GM23338 (cell line): ENCODE data around the gene TANGO6. TPM values are rescaled to one million over a fixed set of nuclear protein-coding genes. Genes with fewer than 3 reads are reported as not detected.

Experiments
- ATAC-seq: fragments of 200-7000 bp; cut with Tn5 transposase; 3 replicates; pipeline ENCODE4 v1.9.1; 2020
- DNase-seq: peaks from one replicate; pipeline ENCODE4 v3.0.0-alpha.2; 2015; ENCODE audit warnings: low spot score
- H2AFZ ChIP-seq: fragments of 200-600 bp; sonication (generic); 2 replicates; pipeline ENCODE4 v1.8.0; 2016; ENCODE audit warnings: antibody characterized with exemption, mild to moderate bottlenecking, moderate library complexity
- H3F3A ChIP-seq: fragments of 200-600 bp; sonication (generic); replicated peaks from 2 replicates; pipeline ENCODE4 v1.8.0; 2017; ENCODE audit warnings: antibody characterized with exemption, mixed run types, low read depth
- H3K27ac ChIP-seq: fragments of 200-600 bp; sonication (generic); 2 replicates; pipeline ENCODE4 v1.6.1; 2016; ENCODE audit warnings: low read depth
- H3K27me3 ChIP-seq: fragments of 200-600 bp; sonication (generic); 2 replicates; pipeline ENCODE4 v1.8.0; 2016; ENCODE audit warnings: mild to moderate bottlenecking, mixed run types, moderate library complexity; ENCODE audit not compliant: insufficient read depth
- H3K36me3 ChIP-seq: fragments of 200-600 bp; sonication (generic); 2 replicates; pipeline ENCODE4 v1.8.0; 2016; ENCODE audit warnings: mild to moderate bottlenecking; ENCODE audit not compliant: insufficient read depth
- H3K4me1 ChIP-seq: fragments of 200-600 bp; sonication (generic); 2 replicates; pipeline ENCODE4 v1.8.0; 2016; ENCODE audit warnings: mild to moderate bottlenecking, moderate library complexity; ENCODE audit not compliant: insufficient read depth
- H3K4me2 ChIP-seq: fragments of 200-600 bp; sonication (generic); 2 replicates; pipeline ENCODE4 v1.7.1; 2017; ENCODE audit warnings: mixed run types
- H3K4me3 ChIP-seq: fragments of 200-600 bp; sonication (generic); 2 replicates; pipeline ENCODE4 v1.6.1; 2016; ENCODE audit warnings: mixed run types
- H3K79me2 ChIP-seq: fragments of 200-600 bp; sonication (generic); replicated peaks from 2 replicates; pipeline ENCODE4 v1.8.0; 2017; ENCODE audit warnings: mild to moderate bottlenecking; ENCODE audit not compliant: insufficient read depth
- H3K9me2 ChIP-seq: fragments of 200-600 bp; sonication (generic); 2 replicates; pipeline ENCODE4 v1.8.0; 2017; ENCODE audit not compliant: insufficient read depth
- H4K20me1 ChIP-seq: fragments of 200-600 bp; sonication (generic); replicated peaks from 2 replicates; pipeline ENCODE4 v1.8.0; 2017; ENCODE audit warnings: mild to moderate bottlenecking; ENCODE audit not compliant: insufficient read depth
- H3K27ac Mint-ChIP-seq: 2 replicates; pipeline ENCODE4 v1.8.0; 2020; ENCODE audit warnings: inconsistent platforms, mild to moderate bottlenecking, moderate library complexity, mixed read lengths
- H3K27me3 Mint-ChIP-seq: 3 replicates; pipeline ENCODE4 v1.8.0; 2022; ENCODE audit warnings: low read depth, mild to moderate bottlenecking, moderate library complexity, mixed read lengths, inconsistent platforms; ENCODE audit not compliant: insufficient read depth, poor library complexity
- H3K36me3 Mint-ChIP-seq: 3 replicates; pipeline ENCODE4 v1.8.0; 2021; ENCODE audit warnings: low read depth, mild to moderate bottlenecking, inconsistent platforms, moderate library complexity, mixed read lengths
- H3K4me1 Mint-ChIP-seq: 3 replicates; pipeline ENCODE4 v1.8.0; 2020; ENCODE audit warnings: mild to moderate bottlenecking, inconsistent platforms, mixed read lengths
- H3K4me3 Mint-ChIP-seq: 3 replicates; pipeline ENCODE4 v1.8.0; 2021; ENCODE audit warnings: moderate library complexity, mild to moderate bottlenecking, inconsistent platforms, mixed read lengths
- H3K9me3 Mint-ChIP-seq: 3 replicates; pipeline ENCODE4 v1.8.0; 2020; ENCODE audit warnings: moderate library complexity, mild to moderate bottlenecking, inconsistent platforms, mixed read lengths
- CREB1 ChIP-seq: fragments of 250-450 bp; sonication (Bioruptor Pico); IDR thresholded peaks from 2 replicates; pipeline ENCODE4 v1.5.0; 2020; ENCODE audit warnings: low read depth, mild to moderate bottlenecking, moderate library complexity
- EZH2 ChIP-seq: fragments of 200-600 bp; sonication (generic); IDR thresholded peaks from one replicate; pipeline ENCODE4 v1.8.0; 2017; ENCODE audit warnings: antibody characterized with exemption, mild to moderate bottlenecking, low read depth; ENCODE audit not compliant: unreplicated experiment
- EZH2phosphoT487 ChIP-seq: fragments of 200-600 bp; sonication (generic); IDR thresholded peaks from one replicate; pipeline ENCODE4 v1.8.1; 2018; ENCODE audit warnings: antibody characterized with exemption; ENCODE audit not compliant: unreplicated experiment
- JUNB ChIP-seq: IDR thresholded peaks from one replicate; pipeline ENCODE4 v1.6.1; 2016; ENCODE audit warnings: antibody characterized with exemption; ENCODE audit not compliant: unreplicated experiment
- NANOG ChIP-seq: IDR thresholded peaks from 2 replicates; pipeline ENCODE4 v1.6.1; 2016; ENCODE audit warnings: antibody characterized with exemption, borderline replicate concordance
- POLR2AphosphoS5 ChIP-seq: IDR thresholded peaks from 2 replicates; pipeline ENCODE4 v1.6.1; 2016; ENCODE audit warnings: antibody characterized with exemption, low read depth
- STAT1 ChIP-seq: IDR thresholded peaks from one replicate; pipeline ENCODE4 v1.6.1; 2016; ENCODE audit warnings: antibody characterized with exemption; ENCODE audit not compliant: unreplicated experiment
- ZNF114 ChIP-seq: fragments of 250-450 bp; sonication (Bioruptor Pico); IDR thresholded peaks from 2 replicates; pipeline ENCODE4 v1.5.0; 2020; ENCODE audit warnings: mild to moderate bottlenecking, moderate library complexity
- ZNF331 ChIP-seq: fragments of 250-450 bp; sonication (Bioruptor Pico); IDR thresholded peaks from 2 replicates; pipeline ENCODE4 v1.5.0; 2020; ENCODE audit warnings: low read depth, mild to moderate bottlenecking, moderate library complexity
- polyA plus RNA-seq: library from polyadenylated mRNA; unstranded; fragments of >200 nt; fragmentation: Nextera tagmentation; extraction: Ambion mirVana; gene quantifications from 2 replicates; pipeline ENCODE4 v1.2.1, GENCODE V29; 2016
- total RNA-seq: library from RNA; depleted of rRNA; stranded (reverse); fragments of >200 nt; shearing (Covaris generic); gene quantifications from 2 replicates; pipeline ENCODE4 v1.2.3, GENCODE V29; 2014
- TF ChIP-seq, protein P1 (sequence below): IDR thresholded peaks from one replicate; pipeline ENCODE4 v1.6.1; 2018; ENCODE audit warnings: antibody characterized with exemption; ENCODE audit not compliant: unreplicated experiment
- TF ChIP-seq, protein P2 (sequence below): fragments of 250-450 bp; sonication (Bioruptor Pico); IDR thresholded peaks from 2 replicates; pipeline ENCODE4 v1.5.0; 2020; ENCODE audit warnings: mild to moderate bottlenecking, moderate library complexity
- TF ChIP-seq, protein P3 (sequence below): IDR thresholded peaks from 2 replicates; pipeline ENCODE4 v1.6.1; 2016; ENCODE audit warnings: antibody characterized with exemption
- TF ChIP-seq, protein P4 (sequence below), 2 experiments: fragments of 200-600 bp in 1 of 2; sonication (generic) in 1 of 2; conservative IDR thresholded peaks; 2 replicates each; pipeline versions ENCODE4 v1.5.1 to v1.6.1; 2016 to 2017; ENCODE audit warnings: antibody characterized with exemption in 2 of 2, low read depth in 2 of 2, mild to moderate bottlenecking in 2 of 2, moderate library complexity in 1 of 2

The TANGO6 gene
- total and polyA plus RNA-seq, 2 experiments from 2014 or later = 7.2 to 23.2 TPM

DNA sequence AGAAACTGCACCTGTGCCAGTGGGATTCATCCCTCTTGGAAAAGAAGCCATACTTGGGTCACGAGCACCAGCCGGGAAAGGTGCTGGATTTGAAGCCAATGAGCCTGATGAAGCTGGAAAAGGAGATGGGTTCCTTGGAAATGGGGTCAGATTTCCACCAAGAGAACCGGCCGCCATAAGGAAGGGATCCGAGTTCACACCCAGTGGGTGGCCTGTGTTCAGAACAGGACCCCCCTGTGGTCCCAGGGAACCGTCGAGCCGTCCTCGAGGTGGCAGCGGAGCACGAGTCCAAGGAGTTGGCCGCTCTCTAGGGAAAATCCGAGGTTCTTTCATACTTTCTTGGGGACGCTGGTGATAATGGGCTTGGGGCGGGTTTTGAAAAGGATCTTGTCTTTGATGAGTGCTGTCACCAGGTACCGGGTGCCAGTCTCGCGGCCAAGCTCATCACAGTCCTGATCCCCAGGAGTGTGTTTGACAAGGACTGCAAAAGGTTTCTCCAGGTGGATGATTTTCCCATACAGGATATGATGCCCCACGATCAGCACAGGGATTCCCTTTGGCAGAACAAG, 276.8 kb downstream of the TANGO6 start:
- H3K36me3 ChIP-seq = peaks cover 36% of the 10 kb centered on the region
- H3K9me3 Mint-ChIP-seq = peaks cover 3% of the 10 kb centered on the region; the same call in 1 of the 3 replicates
- no peak overlapping the region for H3K4me3 ChIP-seq
- H3K36me3 Mint-ChIP-seq = peaks cover 75% of the 10 kb centered on the region
- H3K4me1 Mint-ChIP-seq = no peaks in the 10 kb centered on the region; the same call in 2 of the 3 replicates
- TF ChIP-seq, protein P1, sequence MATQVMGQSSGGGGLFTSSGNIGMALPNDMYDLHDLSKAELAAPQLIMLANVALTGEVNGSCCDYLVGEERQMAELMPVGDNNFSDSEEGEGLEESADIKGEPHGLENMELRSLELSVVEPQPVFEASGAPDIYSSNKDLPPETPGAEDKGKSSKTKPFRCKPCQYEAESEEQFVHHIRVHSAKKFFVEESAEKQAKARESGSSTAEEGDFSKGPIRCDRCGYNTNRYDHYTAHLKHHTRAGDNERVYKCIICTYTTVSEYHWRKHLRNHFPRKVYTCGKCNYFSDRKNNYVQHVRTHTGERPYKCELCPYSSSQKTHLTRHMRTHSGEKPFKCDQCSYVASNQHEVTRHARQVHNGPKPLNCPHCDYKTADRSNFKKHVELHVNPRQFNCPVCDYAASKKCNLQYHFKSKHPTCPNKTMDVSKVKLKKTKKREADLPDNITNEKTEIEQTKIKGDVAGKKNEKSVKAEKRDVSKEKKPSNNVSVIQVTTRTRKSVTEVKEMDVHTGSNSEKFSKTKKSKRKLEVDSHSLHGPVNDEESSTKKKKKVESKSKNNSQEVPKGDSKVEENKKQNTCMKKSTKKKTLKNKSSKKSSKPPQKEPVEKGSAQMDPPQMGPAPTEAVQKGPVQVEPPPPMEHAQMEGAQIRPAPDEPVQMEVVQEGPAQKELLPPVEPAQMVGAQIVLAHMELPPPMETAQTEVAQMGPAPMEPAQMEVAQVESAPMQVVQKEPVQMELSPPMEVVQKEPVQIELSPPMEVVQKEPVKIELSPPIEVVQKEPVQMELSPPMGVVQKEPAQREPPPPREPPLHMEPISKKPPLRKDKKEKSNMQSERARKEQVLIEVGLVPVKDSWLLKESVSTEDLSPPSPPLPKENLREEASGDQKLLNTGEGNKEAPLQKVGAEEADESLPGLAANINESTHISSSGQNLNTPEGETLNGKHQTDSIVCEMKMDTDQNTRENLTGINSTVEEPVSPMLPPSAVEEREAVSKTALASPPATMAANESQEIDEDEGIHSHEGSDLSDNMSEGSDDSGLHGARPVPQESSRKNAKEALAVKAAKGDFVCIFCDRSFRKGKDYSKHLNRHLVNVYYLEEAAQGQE = no peak
- TF ChIP-seq POLR2AphosphoS5 (no peak), CREB1 (CRISPR knock-in tag) (no peak), STAT1 (no peak), EZH2phosphoT487 (no peak), JUNB (no peak), ZNF114 (CRISPR knock-in tag) (no peak), NANOG (no peak), ZNF331 (CRISPR knock-in tag) (no peak), EZH2 (no peak)
- TF ChIP-seq, protein P2, sequence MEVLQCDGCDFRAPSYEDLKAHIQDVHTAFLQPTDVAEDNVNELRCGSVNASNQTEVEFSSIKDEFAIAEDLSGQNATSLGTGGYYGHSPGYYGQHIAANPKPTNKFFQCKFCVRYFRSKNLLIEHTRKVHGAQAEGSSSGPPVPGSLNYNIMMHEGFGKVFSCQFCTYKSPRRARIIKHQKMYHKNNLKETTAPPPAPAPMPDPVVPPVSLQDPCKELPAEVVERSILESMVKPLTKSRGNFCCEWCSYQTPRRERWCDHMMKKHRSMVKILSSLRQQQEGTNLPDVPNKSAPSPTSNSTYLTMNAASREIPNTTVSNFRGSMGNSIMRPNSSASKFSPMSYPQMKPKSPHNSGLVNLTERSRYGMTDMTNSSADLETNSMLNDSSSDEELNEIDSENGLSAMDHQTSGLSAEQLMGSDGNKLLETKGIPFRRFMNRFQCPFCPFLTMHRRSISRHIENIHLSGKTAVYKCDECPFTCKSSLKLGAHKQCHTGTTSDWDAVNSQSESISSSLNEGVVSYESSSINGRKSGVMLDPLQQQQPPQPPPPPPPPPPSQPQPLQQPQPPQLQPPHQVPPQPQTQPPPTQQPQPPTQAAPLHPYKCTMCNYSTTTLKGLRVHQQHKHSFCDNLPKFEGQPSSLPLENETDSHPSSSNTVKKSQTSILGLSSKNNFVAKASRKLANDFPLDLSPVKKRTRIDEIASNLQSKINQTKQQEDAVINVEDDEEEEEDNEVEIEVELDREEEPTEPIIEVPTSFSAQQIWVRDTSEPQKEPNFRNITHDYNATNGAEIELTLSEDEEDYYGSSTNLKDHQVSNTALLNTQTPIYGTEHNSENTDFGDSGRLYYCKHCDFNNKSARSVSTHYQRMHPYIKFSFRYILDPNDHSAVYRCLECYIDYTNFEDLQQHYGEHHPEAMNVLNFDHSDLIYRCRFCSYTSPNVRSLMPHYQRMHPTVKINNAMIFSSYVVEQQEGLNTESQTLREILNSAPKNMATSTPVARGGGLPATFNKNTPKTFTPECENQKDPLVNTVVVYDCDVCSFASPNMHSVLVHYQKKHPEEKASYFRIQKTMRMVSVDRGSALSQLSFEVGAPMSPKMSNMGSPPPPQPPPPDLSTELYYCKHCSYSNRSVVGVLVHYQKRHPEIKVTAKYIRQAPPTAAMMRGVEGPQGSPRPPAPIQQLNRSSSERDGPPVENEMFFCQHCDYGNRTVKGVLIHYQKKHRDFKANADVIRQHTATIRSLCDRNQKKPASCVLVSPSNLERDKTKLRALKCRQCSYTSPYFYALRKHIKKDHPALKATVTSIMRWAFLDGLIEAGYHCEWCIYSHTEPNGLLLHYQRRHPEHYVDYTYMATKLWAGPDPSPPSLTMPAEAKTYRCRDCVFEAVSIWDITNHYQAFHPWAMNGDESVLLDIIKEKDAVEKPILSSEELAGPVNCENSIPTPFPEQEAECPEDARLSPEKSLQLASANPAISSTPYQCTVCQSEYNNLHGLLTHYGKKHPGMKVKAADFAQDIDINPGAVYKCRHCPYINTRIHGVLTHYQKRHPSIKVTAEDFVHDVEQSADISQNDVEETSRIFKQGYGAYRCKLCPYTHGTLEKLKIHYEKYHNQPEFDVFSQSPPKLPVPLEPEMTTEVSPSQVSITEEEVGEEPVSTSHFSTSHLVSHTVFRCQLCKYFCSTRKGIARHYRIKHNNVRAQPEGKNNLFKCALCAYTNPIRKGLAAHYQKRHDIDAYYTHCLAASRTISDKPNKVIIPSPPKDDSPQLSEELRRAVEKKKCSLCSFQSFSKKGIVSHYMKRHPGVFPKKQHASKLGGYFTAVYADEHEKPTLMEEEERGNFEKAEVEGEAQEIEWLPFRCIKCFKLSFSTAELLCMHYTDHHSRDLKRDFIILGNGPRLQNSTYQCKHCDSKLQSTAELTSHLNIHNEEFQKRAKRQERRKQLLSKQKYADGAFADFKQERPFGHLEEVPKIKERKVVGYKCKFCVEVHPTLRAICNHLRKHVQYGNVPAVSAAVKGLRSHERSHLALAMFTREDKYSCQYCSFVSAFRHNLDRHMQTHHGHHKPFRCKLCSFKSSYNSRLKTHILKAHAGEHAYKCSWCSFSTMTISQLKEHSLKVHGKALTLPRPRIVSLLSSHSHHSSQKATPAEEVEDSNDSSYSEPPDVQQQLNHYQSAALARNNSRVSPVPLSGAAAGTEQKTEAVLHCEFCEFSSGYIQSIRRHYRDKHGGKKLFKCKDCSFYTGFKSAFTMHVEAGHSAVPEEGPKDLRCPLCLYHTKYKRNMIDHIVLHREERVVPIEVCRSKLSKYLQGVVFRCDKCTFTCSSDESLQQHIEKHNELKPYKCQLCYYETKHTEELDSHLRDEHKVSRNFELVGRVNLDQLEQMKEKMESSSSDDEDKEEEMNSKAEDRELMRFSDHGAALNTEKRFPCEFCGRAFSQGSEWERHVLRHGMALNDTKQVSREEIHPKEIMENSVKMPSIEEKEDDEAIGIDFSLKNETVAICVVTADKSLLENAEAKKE (CRISPR knock-in tag) = no peak
- TF ChIP-seq, protein P3, sequence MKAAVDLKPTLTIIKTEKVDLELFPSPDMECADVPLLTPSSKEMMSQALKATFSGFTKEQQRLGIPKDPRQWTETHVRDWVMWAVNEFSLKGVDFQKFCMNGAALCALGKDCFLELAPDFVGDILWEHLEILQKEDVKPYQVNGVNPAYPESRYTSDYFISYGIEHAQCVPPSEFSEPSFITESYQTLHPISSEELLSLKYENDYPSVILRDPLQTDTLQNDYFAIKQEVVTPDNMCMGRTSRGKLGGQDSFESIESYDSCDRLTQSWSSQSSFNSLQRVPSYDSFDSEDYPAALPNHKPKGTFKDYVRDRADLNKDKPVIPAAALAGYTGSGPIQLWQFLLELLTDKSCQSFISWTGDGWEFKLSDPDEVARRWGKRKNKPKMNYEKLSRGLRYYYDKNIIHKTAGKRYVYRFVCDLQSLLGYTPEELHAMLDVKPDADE = no peak
- TF ChIP-seq, protein P4, sequence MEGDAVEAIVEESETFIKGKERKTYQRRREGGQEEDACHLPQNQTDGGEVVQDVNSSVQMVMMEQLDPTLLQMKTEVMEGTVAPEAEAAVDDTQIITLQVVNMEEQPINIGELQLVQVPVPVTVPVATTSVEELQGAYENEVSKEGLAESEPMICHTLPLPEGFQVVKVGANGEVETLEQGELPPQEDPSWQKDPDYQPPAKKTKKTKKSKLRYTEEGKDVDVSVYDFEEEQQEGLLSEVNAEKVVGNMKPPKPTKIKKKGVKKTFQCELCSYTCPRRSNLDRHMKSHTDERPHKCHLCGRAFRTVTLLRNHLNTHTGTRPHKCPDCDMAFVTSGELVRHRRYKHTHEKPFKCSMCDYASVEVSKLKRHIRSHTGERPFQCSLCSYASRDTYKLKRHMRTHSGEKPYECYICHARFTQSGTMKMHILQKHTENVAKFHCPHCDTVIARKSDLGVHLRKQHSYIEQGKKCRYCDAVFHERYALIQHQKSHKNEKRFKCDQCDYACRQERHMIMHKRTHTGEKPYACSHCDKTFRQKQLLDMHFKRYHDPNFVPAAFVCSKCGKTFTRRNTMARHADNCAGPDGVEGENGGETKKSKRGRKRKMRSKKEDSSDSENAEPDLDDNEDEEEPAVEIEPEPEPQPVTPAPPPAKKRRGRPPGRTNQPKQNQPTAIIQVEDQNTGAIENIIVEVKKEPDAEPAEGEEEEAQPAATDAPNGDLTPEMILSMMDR (conservative IDR thresholded peaks at IDR 0.05; ENCODE audit: low read depth in 2 of 2) = no peak
- H3K79me2 ChIP-seq = peaks cover 16% of the 10 kb centered on the region
- H3K4me3 Mint-ChIP-seq = no peak overlapping the region
- peaks cover 20% of the 10 kb centered on the region for H4K20me1 ChIP-seq
- H2AFZ ChIP-seq = no peak overlapping the region
- peaks cover 3% of the 10 kb centered on the region for H3K27me3 Mint-ChIP-seq
- H3F3A ChIP-seq = peaks cover 48% of the 10 kb centered on the region
- ATAC-seq = no peak
- H3K27me3 ChIP-seq = no peaks in the 10 kb centered on the region
- H3K27ac ChIP-seq = no peak overlapping the region
- DNase-seq = no peak
- H3K4me1 ChIP-seq = no peaks in the 10 kb centered on the region
- no peak overlapping the region for H3K27ac Mint-ChIP-seq
- H3K4me2 ChIP-seq = no peak overlapping the region
- no peaks in the 10 kb centered on the region for H3K9me2 ChIP-seq
